ENCODE measurements around the gene OVOL2. TPM values are rescaled to one million over a fixed set of nuclear protein-coding genes. Genes with fewer than 3 reads are reported as not detected.

OVOL2 gene
- total RNA-seq, 2 experiments from 2014 or later: not detected

GRCh38 chr20:18005170-18005989 lies 52.3 kb downstream of the OVOL2 start:
- Mint-ChIP-seq H3K4me3 (no peak overlapping the region), H3K27me3 (no peaks in the 10 kb centered on the region), H3K9me3 (no peaks in the 10 kb centered on the region), H3K36me3 (ENCODE audit: low read depth) (no peaks in the 10 kb centered on the region), H3K27ac (no peak overlapping the region), H3K4me1 (ENCODE audit: low read depth) (no peaks in the 10 kb centered on the region)
- POLR2A ChIA-PET: no interaction called here
- intact Hi-C loops (cut with DNase I, micrococcal nuclease): no loop called here
- no peak for TF ChIP-seq CTCF (IDR thresholded peaks at IDR 0.05)
- Histone ChIP-seq H3K27ac (ENCODE audit: low read depth in 1 of 2, low read length in 2 of 2) (no peak overlapping the region), H3K36me3 (ENCODE audit: insufficient read depth, low read length) (no peaks in the 10 kb centered on the region), H3K4me1 (ENCODE audit: insufficient read depth, low read length) (no peaks in the 10 kb centered on the region), H3K9me3 (ENCODE audit: control insufficient read depth in 1 of 2, insufficient read depth in 1 of 2, low read length in 2 of 2) (no peaks in the 10 kb centered on the region), H3K27me3 (ENCODE audit: control insufficient read depth in 1 of 2, insufficient read depth in 2 of 2, low read length in 2 of 2) (no peaks in the 10 kb centered on the region), H3K4me3 (ENCODE audit: low read length) (no peak overlapping the region)
- no peak for DNase-seq
- CTCF ChIA-PET: no interaction called here
- no peak for ATAC-seq (ENCODE audit: poor library complexity)

GRCh38 chr20:18004384-18005031 lies 53.2 kb downstream of the OVOL2 start:
- Histone ChIP-seq H3K27me3 (ENCODE audit: control insufficient read depth in 1 of 2, insufficient read depth in 2 of 2, low read length in 2 of 2) (no peaks in the 10 kb centered on the region), H3K4me1 (ENCODE audit: insufficient read depth, low read length) (no peaks in the 10 kb centered on the region), H3K36me3 (ENCODE audit: insufficient read depth, low read length) (no peaks in the 10 kb centered on the region), H3K9me3 (ENCODE audit: control insufficient read depth in 1 of 2, insufficient read depth in 1 of 2, low read length in 2 of 2) (no peaks in the 10 kb centered on the region), H3K4me3 (ENCODE audit: low read length) (no peak overlapping the region), H3K27ac (ENCODE audit: low read depth in 1 of 2, low read length in 2 of 2) (no peak overlapping the region)
- Mint-ChIP-seq H3K36me3 (ENCODE audit: low read depth) (no peaks in the 10 kb centered on the region), H3K4me1 (ENCODE audit: low read depth) (no peaks in the 10 kb centered on the region), H3K9me3 (no peaks in the 10 kb centered on the region), H3K4me3 (no peak overlapping the region), H3K27me3 (no peaks in the 10 kb centered on the region), H3K27ac (no peak overlapping the region)
- TF ChIP-seq CTCF (IDR thresholded peaks at IDR 0.05): no peak
- ChIA-PET CTCF (no interaction called here), POLR2A (no interaction called here)
- ATAC-seq (ENCODE audit: poor library complexity): no peak
- intact Hi-C loops (cut with DNase I, micrococcal nuclease): no loop called here
- no peak for DNase-seq

GRCh38 chr20:18003897-18004296 lies 53.8 kb downstream of the OVOL2 start:
- H3K27me3 ChIP-seq (ENCODE audit: control insufficient read depth in 1 of 2, insufficient read depth in 2 of 2, low read length in 2 of 2): peaks cover 0 to 1% of the 10 kb centered on the region in 2 experiments
- Mint-ChIP-seq H3K4me1 (ENCODE audit: low read depth) (no peaks in the 10 kb centered on the region), H3K4me3 (no peak overlapping the region), H3K36me3 (ENCODE audit: low read depth) (no peaks in the 10 kb centered on the region), H3K27ac (no peak overlapping the region), H3K27me3 (no peaks in the 10 kb centered on the region), H3K9me3 (no peaks in the 10 kb centered on the region)
- POLR2A ChIA-PET: no interaction called here
- intact Hi-C loops (cut with DNase I, micrococcal nuclease): no loop called here
- ATAC-seq (ENCODE audit: poor library complexity) (no peak), DNase-seq (no peak)
- H3K4me3 ChIP-seq (ENCODE audit: low read length): no peak overlapping the region
- H3K27ac ChIP-seq (ENCODE audit: low read depth in 1 of 2, low read length in 2 of 2): no peak overlapping the region
- no peaks in the 10 kb centered on the region for H3K9me3 ChIP-seq (ENCODE audit: control insufficient read depth in 1 of 2, insufficient read depth in 1 of 2, low read length in 2 of 2)
- H3K4me1 ChIP-seq (ENCODE audit: insufficient read depth, low read length): no peaks in the 10 kb centered on the region
- TF ChIP-seq CTCF (IDR thresholded peaks at IDR 0.05): no peak
- CTCF ChIA-PET: no interaction called here
- no peaks in the 10 kb centered on the region for H3K36me3 ChIP-seq (ENCODE audit: insufficient read depth, low read length)

Data from CD4-positive, alpha-beta T cell (primary cell).